ENCODE measurements around the gene NACAD. TPM values are rescaled to one million over a fixed set of nuclear protein-coding genes. Genes with fewer than 3 reads are reported as not detected.

NACAD gene
- total RNA-seq, 1 experiment from 2014 or later = 0.43 TPM

- DNase-seq (ENCODE audit: low spot score) = no peak
Measured at GRCh38 chr7:45075355-45075644, 13.5 kb downstream of the NACAD start.

- DNase-seq (ENCODE audit: low spot score) = no peak
Measured at GRCh38 chr7:45074528-45075354, 14.0 kb downstream of the NACAD start.

- no peak for DNase-seq (ENCODE audit: low spot score)
Measured at GRCh38 chr7:45073786-45074527, 14.8 kb downstream of the NACAD start.

GRCh38 chr7:45073031-45073785 is 15.6 kb downstream of the NACAD start:
- DNase-seq (ENCODE audit: low spot score) = no peak

GRCh38 chr7:45072131-45073030 is 16.4 kb downstream of the NACAD start:
- no peak for DNase-seq (ENCODE audit: low spot score)

GRCh38 chr7:45071528-45071927 is 17.2 kb downstream of the NACAD start:
- DNase-seq (ENCODE audit: low spot score) = no peak

- DNase-seq (ENCODE audit: low spot score) = no peak
Measured at GRCh38 chr7:45070254-45070642, 18.5 kb downstream of the NACAD start.

- no peak for DNase-seq (ENCODE audit: low spot score)
Measured at GRCh38 chr7:45069444-45070253, 19.1 kb downstream of the NACAD start.

GRCh38 chr7:45068236-45069023 is 20.3 kb downstream of the NACAD start:
- DNase-seq (ENCODE audit: low spot score) = no peak

- no peak for DNase-seq (ENCODE audit: low spot score)
Measured at GRCh38 chr7:45067582-45067981, 21.2 kb downstream of the NACAD start.

GRCh38 chr7:45066409-45066808 is 22.4 kb downstream of the NACAD start:
- no peak for DNase-seq (ENCODE audit: low spot score)

GRCh38 chr7:45065031-45065995 is 23.5 kb downstream of the NACAD start:
- DNase-seq (ENCODE audit: low spot score) = no peak

- DNase-seq (ENCODE audit: low spot score) = no peak
Measured at GRCh38 chr7:45064047-45064725, 24.6 kb downstream of the NACAD start.

GRCh38 chr7:45061806-45062425 is 26.9 kb downstream of the NACAD start:
- DNase-seq (ENCODE audit: low spot score) = no peak

GRCh38 chr7:45061352-45061751 is 27.4 kb downstream of the NACAD start:
- DNase-seq (ENCODE audit: low spot score) = no peak

- DNase-seq (ENCODE audit: low spot score) = no peak
Measured at GRCh38 chr7:45060295-45060694, 28.5 kb downstream of the NACAD start.

- no peak for DNase-seq (ENCODE audit: low spot score)
Measured at GRCh38 chr7:45057878-45058277, 30.9 kb downstream of the NACAD start.
